RWPE1 (cell line): ENCODE measurements around the gene AGTPBP1.

Experiments used
- CTCF ChIA-PET: fragments of 350-600 bp; sonication (Branson Sonifier 250); formaldehyde crosslinking; extraction: SDS; loops from one replicate; lab custom pipeline; 2021; lab: Yijun Ruan, JAX
- POLR2A ChIA-PET: fragments of 400-600 bp; formaldehyde crosslinking; extraction: SDS; loops from one replicate; lab custom pipeline; 2020; ENCODE audit warnings: antibody characterized with exemption; ENCODE audit not compliant: low non-redundant PET; lab: Yijun Ruan, JAX
- DNase-seq: peaks from one replicate; pipeline ENCODE4 v3.0.0; 2012; ENCODE audit warnings: low spot score
- H3K27ac ChIP-seq: fragments of 450-650 bp; 2 replicates; pipeline ENCODE4 v1.5.1; 2017
- TF ChIP-seq, protein P1 (sequence below): fragments of 450-650 bp; conservative IDR thresholded peaks from 2 replicates; pipeline ENCODE4 v1.5.1; 2017; ENCODE audit warnings: low read depth, mild to moderate bottlenecking

The AGTPBP1 gene

GRCh38 chr9:85744480-85744879, 2.7 kb upstream of the AGTPBP1 start:
- no peak for DNase-seq
- ChIA-PET POLR2A (no interaction called here), CTCF (interaction anchor here (0.6 kb wide), 1 partner anchor 1857 kb away, joined by 5 read pairs; no protein-coding TSS in a partner anchor)
- no peak overlapping the region for H3K27ac ChIP-seq
- TF ChIP-seq, protein P1, sequence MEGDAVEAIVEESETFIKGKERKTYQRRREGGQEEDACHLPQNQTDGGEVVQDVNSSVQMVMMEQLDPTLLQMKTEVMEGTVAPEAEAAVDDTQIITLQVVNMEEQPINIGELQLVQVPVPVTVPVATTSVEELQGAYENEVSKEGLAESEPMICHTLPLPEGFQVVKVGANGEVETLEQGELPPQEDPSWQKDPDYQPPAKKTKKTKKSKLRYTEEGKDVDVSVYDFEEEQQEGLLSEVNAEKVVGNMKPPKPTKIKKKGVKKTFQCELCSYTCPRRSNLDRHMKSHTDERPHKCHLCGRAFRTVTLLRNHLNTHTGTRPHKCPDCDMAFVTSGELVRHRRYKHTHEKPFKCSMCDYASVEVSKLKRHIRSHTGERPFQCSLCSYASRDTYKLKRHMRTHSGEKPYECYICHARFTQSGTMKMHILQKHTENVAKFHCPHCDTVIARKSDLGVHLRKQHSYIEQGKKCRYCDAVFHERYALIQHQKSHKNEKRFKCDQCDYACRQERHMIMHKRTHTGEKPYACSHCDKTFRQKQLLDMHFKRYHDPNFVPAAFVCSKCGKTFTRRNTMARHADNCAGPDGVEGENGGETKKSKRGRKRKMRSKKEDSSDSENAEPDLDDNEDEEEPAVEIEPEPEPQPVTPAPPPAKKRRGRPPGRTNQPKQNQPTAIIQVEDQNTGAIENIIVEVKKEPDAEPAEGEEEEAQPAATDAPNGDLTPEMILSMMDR, result no peak

- H3K27ac ChIP-seq, result peak overlapping the region; percentile 68
- peak; percentile 88 for DNase-seq
- TF ChIP-seq, protein P1, result no peak
- CTCF ChIA-PET, result interaction anchor here (0.6 kb wide), 1 partner anchor 1858 kb away, joined by 5 read pairs; no protein-coding TSS in a partner anchor
- POLR2A ChIA-PET, result no interaction called here
Measured at GRCh38 chr9:85743275-85744128, 1.7 kb upstream of the AGTPBP1 start.

DNA sequence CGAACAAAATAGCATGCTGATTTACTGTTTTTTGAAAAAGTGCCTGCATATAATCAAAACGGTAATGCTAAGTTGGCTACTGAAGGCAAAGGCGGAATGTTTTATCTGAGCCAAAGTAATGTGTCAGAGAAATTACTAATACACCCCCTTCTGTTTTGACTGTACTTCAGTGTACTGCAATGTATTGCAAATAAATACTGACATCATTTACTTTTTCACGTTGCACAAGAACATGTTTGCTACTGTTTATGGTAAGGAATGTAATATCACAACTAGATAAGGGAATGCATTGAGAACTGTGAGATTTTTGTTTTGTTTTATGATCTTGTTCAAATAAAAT, 813 bp upstream of the AGTPBP1 start:
- peak overlapping the region; percentile 89 for H3K27ac ChIP-seq
- ChIA-PET CTCF (no interaction called here), POLR2A (no interaction called here)
- DNase-seq, result peak; percentile 44
- TF ChIP-seq, protein P1, result no peak

GRCh38 chr9:85741095-85741874, 469 bp downstream of the AGTPBP1 start:
- CTCF ChIA-PET, result interaction anchor here (0.7 kb wide), 1 partner anchor 10 kb away, joined by 3 read pairs; no protein-coding TSS in a partner anchor

GRCh38 chr9:85740787-85741094, 1.0 kb downstream of the AGTPBP1 start:
- ChIA-PET CTCF (interaction anchor here (0.7 to 1.4 kb wide), 3 partner anchors 9 to 130 kb away, joined by 3 to 5 read pairs (median 5); no protein-coding TSS in a partner anchor), POLR2A (no interaction called here)
- H3K27ac ChIP-seq, result peak overlapping the region; percentile 89
- peak; percentile 21 for DNase-seq
- TF ChIP-seq, protein P1, result no peak

More at GRCh38 chr9:85741095-85741874, 469 bp downstream of the AGTPBP1 start:
- TF ChIP-seq, protein P1, result no peak
- peak; percentile 38 for DNase-seq
- POLR2A ChIA-PET, result no interaction called here
- H3K27ac ChIP-seq, result peak overlapping the region; percentile 89

GRCh38 chr9:85738509-85738908, 3.2 kb downstream of the AGTPBP1 start:
- TF ChIP-seq, protein P1, result no peak

More at GRCh38 chr9:85738509-85738908, 3.2 kb downstream of the AGTPBP1 start:
- CTCF ChIA-PET, result interaction anchor here (1.5 kb wide), 1 partner anchor 129 kb away, joined by 5 read pairs; no protein-coding TSS in a partner anchor
- no peak for DNase-seq
- no peak overlapping the region for H3K27ac ChIP-seq
- POLR2A ChIA-PET, result no interaction called here
